OCI-LY7 (cell line): ENCODE data around the gene STRADA.

ENCODE experiments used
- CTCF ChIP-seq: fragments of 200-600 bp; sonication (generic); conservative IDR thresholded peaks from 2 replicates; pipeline ENCODE4 v1.5.1; 2014; ENCODE audit warnings: mild to moderate bottlenecking, antibody characterized with exemption, low read length, moderate library complexity, mixed read lengths
- EZH2phosphoT487 ChIP-seq: fragments of 200-600 bp; sonication (generic); IDR thresholded peaks from 2 replicates; pipeline ENCODE4 v1.6.1; 2018; ENCODE audit warnings: low read depth, borderline replicate concordance, mild to moderate bottlenecking, mixed run types, antibody characterized with exemption, low read length, moderate library complexity, mixed read lengths

- TF ChIP-seq CTCF (no peak), EZH2phosphoT487 (no peak)
Observed at GRCh38 chr17:63681530-63681929, 60.1 kb downstream of the STRADA start.
